ENCODE data around the gene GNG5. TPM values are rescaled to one million over a fixed set of nuclear protein-coding genes. Genes with fewer than 3 reads are reported as not detected.

GNG5 gene
- total and polyA plus RNA-seq, 2 experiments from 2014 or later = 71.5 to 674 TPM

DNA sequence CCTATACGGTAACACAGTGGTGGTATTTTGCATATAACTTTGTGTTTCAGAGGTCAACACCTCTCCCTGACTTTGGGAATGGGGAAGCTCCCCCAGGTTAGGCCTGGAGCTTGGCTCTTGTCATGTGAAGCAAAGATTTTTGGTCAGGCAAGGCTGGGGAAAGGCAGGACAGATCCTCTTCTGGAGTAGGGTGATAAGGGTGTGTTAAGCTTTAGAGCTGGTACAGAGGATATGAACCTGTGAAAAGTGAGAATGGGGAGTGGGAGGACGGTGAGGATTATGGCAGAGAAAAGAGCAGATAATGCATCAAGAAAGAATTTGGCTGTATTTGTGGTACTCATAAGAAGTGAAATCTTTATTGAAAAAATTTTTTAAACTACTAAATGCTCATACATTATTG, 25.1 kb downstream of the GNG5 start:
- no peak overlapping the region for H3K27ac ChIP-seq (ENCODE audit: low read depth)
- DNase-seq (ENCODE audit: low spot score) (no peak), ATAC-seq (no peak)
- peaks cover 57% of the 10 kb centered on the region for H3K79me2 ChIP-seq (replicated peaks; ENCODE audit: insufficient read depth)
- Mint-ChIP-seq H3K4me3 (no peak overlapping the region), H3K36me3 (ENCODE audit: low read depth) (peaks cover 48% of the 10 kb centered on the region), H3K4me1 (peaks cover 6% of the 10 kb centered on the region), H3K27me3 (ENCODE audit: insufficient read depth, low read depth, poor library complexity) (peaks cover 22% of the 10 kb centered on the region), H3K9me3 (peaks cover 19% of the 10 kb centered on the region), H3K27ac (no peak overlapping the region)
- no peaks in the 10 kb centered on the region for H3F3A ChIP-seq (replicated peaks; ENCODE audit: low read depth)
- peaks cover 9% of the 10 kb centered on the region for H3K4me1 ChIP-seq (ENCODE audit: insufficient read depth)
- H4K20me1 ChIP-seq (replicated peaks; ENCODE audit: insufficient read depth) = peaks cover 6% of the 10 kb centered on the region; the same call in 1 of the 2 replicates
- H2AFZ ChIP-seq = no peak overlapping the region
- peaks cover 24% of the 10 kb centered on the region for H3K27me3 ChIP-seq (ENCODE audit: insufficient read depth)
- H3K4me2 ChIP-seq = no peak overlapping the region
- peaks cover 13% of the 10 kb centered on the region for H3K9me2 ChIP-seq (ENCODE audit: insufficient read depth)
- H3K4me3 ChIP-seq = no peak overlapping the region
- TF ChIP-seq JUNB (IDR thresholded peaks at IDR 0.05; ENCODE audit: unreplicated experiment) (no peak), POLR2AphosphoS5 (IDR thresholded peaks at IDR 0.05; ENCODE audit: low read depth) (no peak), CTCF (conservative IDR thresholded peaks at IDR 0.05; ENCODE audit: low read depth in 2 of 2) (no peak), REST (IDR thresholded peaks at IDR 0.05; ENCODE audit: unreplicated experiment) (no peak), NANOG (IDR thresholded peaks at IDR 0.05; ENCODE audit: borderline replicate concordance) (no peak), CREB1 (CRISPR knock-in tag; IDR thresholded peaks at IDR 0.05; ENCODE audit: low read depth) (no peak), EZH2 (IDR thresholded peaks at IDR 0.05; ENCODE audit: low read depth, unreplicated experiment) (no peak), EZH2phosphoT487 (IDR thresholded peaks at IDR 0.05; ENCODE audit: unreplicated experiment) (no peak), ZNF331 (CRISPR knock-in tag; IDR thresholded peaks at IDR 0.05; ENCODE audit: low read depth) (no peak), STAT1 (IDR thresholded peaks at IDR 0.05; ENCODE audit: unreplicated experiment) (no peak), ZNF114 (CRISPR knock-in tag; IDR thresholded peaks at IDR 0.05) (no peak)
- TF ChIP-seq, protein P1, sequence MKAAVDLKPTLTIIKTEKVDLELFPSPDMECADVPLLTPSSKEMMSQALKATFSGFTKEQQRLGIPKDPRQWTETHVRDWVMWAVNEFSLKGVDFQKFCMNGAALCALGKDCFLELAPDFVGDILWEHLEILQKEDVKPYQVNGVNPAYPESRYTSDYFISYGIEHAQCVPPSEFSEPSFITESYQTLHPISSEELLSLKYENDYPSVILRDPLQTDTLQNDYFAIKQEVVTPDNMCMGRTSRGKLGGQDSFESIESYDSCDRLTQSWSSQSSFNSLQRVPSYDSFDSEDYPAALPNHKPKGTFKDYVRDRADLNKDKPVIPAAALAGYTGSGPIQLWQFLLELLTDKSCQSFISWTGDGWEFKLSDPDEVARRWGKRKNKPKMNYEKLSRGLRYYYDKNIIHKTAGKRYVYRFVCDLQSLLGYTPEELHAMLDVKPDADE (IDR thresholded peaks at IDR 0.05) = no peak
- TF ChIP-seq, protein P2, sequence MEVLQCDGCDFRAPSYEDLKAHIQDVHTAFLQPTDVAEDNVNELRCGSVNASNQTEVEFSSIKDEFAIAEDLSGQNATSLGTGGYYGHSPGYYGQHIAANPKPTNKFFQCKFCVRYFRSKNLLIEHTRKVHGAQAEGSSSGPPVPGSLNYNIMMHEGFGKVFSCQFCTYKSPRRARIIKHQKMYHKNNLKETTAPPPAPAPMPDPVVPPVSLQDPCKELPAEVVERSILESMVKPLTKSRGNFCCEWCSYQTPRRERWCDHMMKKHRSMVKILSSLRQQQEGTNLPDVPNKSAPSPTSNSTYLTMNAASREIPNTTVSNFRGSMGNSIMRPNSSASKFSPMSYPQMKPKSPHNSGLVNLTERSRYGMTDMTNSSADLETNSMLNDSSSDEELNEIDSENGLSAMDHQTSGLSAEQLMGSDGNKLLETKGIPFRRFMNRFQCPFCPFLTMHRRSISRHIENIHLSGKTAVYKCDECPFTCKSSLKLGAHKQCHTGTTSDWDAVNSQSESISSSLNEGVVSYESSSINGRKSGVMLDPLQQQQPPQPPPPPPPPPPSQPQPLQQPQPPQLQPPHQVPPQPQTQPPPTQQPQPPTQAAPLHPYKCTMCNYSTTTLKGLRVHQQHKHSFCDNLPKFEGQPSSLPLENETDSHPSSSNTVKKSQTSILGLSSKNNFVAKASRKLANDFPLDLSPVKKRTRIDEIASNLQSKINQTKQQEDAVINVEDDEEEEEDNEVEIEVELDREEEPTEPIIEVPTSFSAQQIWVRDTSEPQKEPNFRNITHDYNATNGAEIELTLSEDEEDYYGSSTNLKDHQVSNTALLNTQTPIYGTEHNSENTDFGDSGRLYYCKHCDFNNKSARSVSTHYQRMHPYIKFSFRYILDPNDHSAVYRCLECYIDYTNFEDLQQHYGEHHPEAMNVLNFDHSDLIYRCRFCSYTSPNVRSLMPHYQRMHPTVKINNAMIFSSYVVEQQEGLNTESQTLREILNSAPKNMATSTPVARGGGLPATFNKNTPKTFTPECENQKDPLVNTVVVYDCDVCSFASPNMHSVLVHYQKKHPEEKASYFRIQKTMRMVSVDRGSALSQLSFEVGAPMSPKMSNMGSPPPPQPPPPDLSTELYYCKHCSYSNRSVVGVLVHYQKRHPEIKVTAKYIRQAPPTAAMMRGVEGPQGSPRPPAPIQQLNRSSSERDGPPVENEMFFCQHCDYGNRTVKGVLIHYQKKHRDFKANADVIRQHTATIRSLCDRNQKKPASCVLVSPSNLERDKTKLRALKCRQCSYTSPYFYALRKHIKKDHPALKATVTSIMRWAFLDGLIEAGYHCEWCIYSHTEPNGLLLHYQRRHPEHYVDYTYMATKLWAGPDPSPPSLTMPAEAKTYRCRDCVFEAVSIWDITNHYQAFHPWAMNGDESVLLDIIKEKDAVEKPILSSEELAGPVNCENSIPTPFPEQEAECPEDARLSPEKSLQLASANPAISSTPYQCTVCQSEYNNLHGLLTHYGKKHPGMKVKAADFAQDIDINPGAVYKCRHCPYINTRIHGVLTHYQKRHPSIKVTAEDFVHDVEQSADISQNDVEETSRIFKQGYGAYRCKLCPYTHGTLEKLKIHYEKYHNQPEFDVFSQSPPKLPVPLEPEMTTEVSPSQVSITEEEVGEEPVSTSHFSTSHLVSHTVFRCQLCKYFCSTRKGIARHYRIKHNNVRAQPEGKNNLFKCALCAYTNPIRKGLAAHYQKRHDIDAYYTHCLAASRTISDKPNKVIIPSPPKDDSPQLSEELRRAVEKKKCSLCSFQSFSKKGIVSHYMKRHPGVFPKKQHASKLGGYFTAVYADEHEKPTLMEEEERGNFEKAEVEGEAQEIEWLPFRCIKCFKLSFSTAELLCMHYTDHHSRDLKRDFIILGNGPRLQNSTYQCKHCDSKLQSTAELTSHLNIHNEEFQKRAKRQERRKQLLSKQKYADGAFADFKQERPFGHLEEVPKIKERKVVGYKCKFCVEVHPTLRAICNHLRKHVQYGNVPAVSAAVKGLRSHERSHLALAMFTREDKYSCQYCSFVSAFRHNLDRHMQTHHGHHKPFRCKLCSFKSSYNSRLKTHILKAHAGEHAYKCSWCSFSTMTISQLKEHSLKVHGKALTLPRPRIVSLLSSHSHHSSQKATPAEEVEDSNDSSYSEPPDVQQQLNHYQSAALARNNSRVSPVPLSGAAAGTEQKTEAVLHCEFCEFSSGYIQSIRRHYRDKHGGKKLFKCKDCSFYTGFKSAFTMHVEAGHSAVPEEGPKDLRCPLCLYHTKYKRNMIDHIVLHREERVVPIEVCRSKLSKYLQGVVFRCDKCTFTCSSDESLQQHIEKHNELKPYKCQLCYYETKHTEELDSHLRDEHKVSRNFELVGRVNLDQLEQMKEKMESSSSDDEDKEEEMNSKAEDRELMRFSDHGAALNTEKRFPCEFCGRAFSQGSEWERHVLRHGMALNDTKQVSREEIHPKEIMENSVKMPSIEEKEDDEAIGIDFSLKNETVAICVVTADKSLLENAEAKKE (CRISPR knock-in tag; IDR thresholded peaks at IDR 0.05) = no peak
- H3K36me3 ChIP-seq (ENCODE audit: insufficient read depth) = peaks cover 14% of the 10 kb centered on the region; the same call in 1 of the 2 replicates

Measured in GM23338 (cell line).